ENCODE data around the gene WDR48. TPM values are rescaled to one million over a fixed set of nuclear protein-coding genes. Genes with fewer than 3 reads are reported as not detected.

Gene WDR48
- total and polyA plus RNA-seq, 2 experiments from 2014 or later, result 27.2 to 54.3 TPM

GRCh38 chr3:39143051-39143885 is 91.5 kb downstream of the WDR48 start:
- Histone ChIP-seq H3K27me3 (ENCODE audit: insufficient read depth) (no peaks in the 10 kb centered on the region), H4K20me1 (replicated peaks; ENCODE audit: insufficient read depth) (peaks cover 7% of the 10 kb centered on the region), H3K36me3 (ENCODE audit: insufficient read depth) (peaks cover 17% of the 10 kb centered on the region; the same call in 1 of the 2 replicates), H3K79me2 (replicated peaks; ENCODE audit: insufficient read depth) (peaks cover 16% of the 10 kb centered on the region), H3K4me1 (ENCODE audit: insufficient read depth) (peaks cover 17% of the 10 kb centered on the region), H3K4me2 (no peak overlapping the region), H3F3A (replicated peaks; ENCODE audit: low read depth) (no peaks in the 10 kb centered on the region), H3K27ac (ENCODE audit: low read depth) (no peak overlapping the region), H3K4me3 (no peak overlapping the region), H2AFZ (no peak overlapping the region), H3K9me2 (ENCODE audit: insufficient read depth) (no peaks in the 10 kb centered on the region)
- no peak for TF ChIP-seq EZH2 (IDR thresholded peaks at IDR 0.05; ENCODE audit: low read depth, unreplicated experiment)
- no peak for TF ChIP-seq CREB1 (CRISPR knock-in tag; IDR thresholded peaks at IDR 0.05; ENCODE audit: low read depth)
- TF ChIP-seq, protein P1, sequence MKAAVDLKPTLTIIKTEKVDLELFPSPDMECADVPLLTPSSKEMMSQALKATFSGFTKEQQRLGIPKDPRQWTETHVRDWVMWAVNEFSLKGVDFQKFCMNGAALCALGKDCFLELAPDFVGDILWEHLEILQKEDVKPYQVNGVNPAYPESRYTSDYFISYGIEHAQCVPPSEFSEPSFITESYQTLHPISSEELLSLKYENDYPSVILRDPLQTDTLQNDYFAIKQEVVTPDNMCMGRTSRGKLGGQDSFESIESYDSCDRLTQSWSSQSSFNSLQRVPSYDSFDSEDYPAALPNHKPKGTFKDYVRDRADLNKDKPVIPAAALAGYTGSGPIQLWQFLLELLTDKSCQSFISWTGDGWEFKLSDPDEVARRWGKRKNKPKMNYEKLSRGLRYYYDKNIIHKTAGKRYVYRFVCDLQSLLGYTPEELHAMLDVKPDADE (IDR thresholded peaks at IDR 0.05), result no peak
- TF ChIP-seq, protein P2, sequence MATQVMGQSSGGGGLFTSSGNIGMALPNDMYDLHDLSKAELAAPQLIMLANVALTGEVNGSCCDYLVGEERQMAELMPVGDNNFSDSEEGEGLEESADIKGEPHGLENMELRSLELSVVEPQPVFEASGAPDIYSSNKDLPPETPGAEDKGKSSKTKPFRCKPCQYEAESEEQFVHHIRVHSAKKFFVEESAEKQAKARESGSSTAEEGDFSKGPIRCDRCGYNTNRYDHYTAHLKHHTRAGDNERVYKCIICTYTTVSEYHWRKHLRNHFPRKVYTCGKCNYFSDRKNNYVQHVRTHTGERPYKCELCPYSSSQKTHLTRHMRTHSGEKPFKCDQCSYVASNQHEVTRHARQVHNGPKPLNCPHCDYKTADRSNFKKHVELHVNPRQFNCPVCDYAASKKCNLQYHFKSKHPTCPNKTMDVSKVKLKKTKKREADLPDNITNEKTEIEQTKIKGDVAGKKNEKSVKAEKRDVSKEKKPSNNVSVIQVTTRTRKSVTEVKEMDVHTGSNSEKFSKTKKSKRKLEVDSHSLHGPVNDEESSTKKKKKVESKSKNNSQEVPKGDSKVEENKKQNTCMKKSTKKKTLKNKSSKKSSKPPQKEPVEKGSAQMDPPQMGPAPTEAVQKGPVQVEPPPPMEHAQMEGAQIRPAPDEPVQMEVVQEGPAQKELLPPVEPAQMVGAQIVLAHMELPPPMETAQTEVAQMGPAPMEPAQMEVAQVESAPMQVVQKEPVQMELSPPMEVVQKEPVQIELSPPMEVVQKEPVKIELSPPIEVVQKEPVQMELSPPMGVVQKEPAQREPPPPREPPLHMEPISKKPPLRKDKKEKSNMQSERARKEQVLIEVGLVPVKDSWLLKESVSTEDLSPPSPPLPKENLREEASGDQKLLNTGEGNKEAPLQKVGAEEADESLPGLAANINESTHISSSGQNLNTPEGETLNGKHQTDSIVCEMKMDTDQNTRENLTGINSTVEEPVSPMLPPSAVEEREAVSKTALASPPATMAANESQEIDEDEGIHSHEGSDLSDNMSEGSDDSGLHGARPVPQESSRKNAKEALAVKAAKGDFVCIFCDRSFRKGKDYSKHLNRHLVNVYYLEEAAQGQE (IDR thresholded peaks at IDR 0.05; ENCODE audit: unreplicated experiment), result no peak
- no peak for TF ChIP-seq ZNF331 (CRISPR knock-in tag; IDR thresholded peaks at IDR 0.05; ENCODE audit: low read depth)
- no peak for TF ChIP-seq STAT1 (IDR thresholded peaks at IDR 0.05; ENCODE audit: unreplicated experiment)
- TF ChIP-seq CTCF (conservative IDR thresholded peaks at IDR 0.05; ENCODE audit: low read depth in 2 of 2), result no peak
- TF ChIP-seq, protein P3, sequence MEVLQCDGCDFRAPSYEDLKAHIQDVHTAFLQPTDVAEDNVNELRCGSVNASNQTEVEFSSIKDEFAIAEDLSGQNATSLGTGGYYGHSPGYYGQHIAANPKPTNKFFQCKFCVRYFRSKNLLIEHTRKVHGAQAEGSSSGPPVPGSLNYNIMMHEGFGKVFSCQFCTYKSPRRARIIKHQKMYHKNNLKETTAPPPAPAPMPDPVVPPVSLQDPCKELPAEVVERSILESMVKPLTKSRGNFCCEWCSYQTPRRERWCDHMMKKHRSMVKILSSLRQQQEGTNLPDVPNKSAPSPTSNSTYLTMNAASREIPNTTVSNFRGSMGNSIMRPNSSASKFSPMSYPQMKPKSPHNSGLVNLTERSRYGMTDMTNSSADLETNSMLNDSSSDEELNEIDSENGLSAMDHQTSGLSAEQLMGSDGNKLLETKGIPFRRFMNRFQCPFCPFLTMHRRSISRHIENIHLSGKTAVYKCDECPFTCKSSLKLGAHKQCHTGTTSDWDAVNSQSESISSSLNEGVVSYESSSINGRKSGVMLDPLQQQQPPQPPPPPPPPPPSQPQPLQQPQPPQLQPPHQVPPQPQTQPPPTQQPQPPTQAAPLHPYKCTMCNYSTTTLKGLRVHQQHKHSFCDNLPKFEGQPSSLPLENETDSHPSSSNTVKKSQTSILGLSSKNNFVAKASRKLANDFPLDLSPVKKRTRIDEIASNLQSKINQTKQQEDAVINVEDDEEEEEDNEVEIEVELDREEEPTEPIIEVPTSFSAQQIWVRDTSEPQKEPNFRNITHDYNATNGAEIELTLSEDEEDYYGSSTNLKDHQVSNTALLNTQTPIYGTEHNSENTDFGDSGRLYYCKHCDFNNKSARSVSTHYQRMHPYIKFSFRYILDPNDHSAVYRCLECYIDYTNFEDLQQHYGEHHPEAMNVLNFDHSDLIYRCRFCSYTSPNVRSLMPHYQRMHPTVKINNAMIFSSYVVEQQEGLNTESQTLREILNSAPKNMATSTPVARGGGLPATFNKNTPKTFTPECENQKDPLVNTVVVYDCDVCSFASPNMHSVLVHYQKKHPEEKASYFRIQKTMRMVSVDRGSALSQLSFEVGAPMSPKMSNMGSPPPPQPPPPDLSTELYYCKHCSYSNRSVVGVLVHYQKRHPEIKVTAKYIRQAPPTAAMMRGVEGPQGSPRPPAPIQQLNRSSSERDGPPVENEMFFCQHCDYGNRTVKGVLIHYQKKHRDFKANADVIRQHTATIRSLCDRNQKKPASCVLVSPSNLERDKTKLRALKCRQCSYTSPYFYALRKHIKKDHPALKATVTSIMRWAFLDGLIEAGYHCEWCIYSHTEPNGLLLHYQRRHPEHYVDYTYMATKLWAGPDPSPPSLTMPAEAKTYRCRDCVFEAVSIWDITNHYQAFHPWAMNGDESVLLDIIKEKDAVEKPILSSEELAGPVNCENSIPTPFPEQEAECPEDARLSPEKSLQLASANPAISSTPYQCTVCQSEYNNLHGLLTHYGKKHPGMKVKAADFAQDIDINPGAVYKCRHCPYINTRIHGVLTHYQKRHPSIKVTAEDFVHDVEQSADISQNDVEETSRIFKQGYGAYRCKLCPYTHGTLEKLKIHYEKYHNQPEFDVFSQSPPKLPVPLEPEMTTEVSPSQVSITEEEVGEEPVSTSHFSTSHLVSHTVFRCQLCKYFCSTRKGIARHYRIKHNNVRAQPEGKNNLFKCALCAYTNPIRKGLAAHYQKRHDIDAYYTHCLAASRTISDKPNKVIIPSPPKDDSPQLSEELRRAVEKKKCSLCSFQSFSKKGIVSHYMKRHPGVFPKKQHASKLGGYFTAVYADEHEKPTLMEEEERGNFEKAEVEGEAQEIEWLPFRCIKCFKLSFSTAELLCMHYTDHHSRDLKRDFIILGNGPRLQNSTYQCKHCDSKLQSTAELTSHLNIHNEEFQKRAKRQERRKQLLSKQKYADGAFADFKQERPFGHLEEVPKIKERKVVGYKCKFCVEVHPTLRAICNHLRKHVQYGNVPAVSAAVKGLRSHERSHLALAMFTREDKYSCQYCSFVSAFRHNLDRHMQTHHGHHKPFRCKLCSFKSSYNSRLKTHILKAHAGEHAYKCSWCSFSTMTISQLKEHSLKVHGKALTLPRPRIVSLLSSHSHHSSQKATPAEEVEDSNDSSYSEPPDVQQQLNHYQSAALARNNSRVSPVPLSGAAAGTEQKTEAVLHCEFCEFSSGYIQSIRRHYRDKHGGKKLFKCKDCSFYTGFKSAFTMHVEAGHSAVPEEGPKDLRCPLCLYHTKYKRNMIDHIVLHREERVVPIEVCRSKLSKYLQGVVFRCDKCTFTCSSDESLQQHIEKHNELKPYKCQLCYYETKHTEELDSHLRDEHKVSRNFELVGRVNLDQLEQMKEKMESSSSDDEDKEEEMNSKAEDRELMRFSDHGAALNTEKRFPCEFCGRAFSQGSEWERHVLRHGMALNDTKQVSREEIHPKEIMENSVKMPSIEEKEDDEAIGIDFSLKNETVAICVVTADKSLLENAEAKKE (CRISPR knock-in tag; IDR thresholded peaks at IDR 0.05), result no peak
- no peak for TF ChIP-seq JUNB (IDR thresholded peaks at IDR 0.05; ENCODE audit: unreplicated experiment)
- no peak for TF ChIP-seq ZNF114 (CRISPR knock-in tag; IDR thresholded peaks at IDR 0.05)
- no peak for TF ChIP-seq POLR2AphosphoS5 (IDR thresholded peaks at IDR 0.05; ENCODE audit: low read depth)
- no peak for TF ChIP-seq NANOG (IDR thresholded peaks at IDR 0.05; ENCODE audit: borderline replicate concordance)
- TF ChIP-seq EZH2phosphoT487 (IDR thresholded peaks at IDR 0.05; ENCODE audit: unreplicated experiment), result no peak
- no peak for ATAC-seq
- Mint-ChIP-seq H3K9me3 (no peaks in the 10 kb centered on the region), H3K27ac (no peak overlapping the region), H3K27me3 (ENCODE audit: insufficient read depth, low read depth, poor library complexity) (peaks cover 15% of the 10 kb centered on the region), H3K36me3 (ENCODE audit: low read depth) (peaks cover 42% of the 10 kb centered on the region), H3K4me1 (peaks cover 27% of the 10 kb centered on the region), H3K4me3 (no peak overlapping the region)
- DNase-seq (ENCODE audit: low spot score), result no peak

All from GM23338 (cell line).